ENCODE data around the gene KRT14. TPM values are rescaled to one million over a fixed set of nuclear protein-coding genes. Genes with fewer than 3 reads are reported as not detected.

The KRT14 gene
- total RNA-seq = not detected in 2 replicates

DNA sequence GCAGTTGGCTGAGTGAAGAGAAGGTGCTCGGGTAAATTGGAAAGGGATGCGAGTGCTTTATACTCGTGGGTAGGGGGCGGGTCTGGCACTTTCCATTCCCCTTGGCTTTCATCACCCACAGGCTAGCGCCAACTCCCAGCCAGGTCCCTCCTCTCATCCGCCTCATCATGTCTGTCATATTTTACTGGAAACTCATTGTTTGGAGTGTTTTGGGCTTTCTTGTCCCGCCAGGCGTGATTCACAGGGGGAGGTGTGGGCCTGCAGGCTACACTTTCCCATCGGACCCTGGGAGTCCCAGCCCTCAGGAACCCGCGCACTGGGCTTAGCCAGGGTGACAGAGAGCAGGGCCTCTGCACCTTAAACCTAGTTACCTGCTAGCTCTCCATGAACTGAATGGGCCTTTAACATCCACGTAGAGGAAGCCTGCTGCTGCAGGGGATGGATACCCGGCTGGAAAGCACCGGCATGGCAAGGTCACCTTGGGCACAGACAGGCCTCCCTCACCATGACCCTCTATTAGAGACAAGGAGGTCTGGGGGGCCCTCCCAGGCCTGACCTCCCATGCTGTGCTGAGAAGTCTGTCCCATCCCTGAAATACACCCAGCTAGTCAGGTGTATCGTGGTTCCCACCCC lies at the start of gene KRT14:
TSS of gene KRT14 (minus strand) at position 33 of the 633 bp plus-strand sequence. CDS start 61 bp downstream, outside the sequence.

DNA sequence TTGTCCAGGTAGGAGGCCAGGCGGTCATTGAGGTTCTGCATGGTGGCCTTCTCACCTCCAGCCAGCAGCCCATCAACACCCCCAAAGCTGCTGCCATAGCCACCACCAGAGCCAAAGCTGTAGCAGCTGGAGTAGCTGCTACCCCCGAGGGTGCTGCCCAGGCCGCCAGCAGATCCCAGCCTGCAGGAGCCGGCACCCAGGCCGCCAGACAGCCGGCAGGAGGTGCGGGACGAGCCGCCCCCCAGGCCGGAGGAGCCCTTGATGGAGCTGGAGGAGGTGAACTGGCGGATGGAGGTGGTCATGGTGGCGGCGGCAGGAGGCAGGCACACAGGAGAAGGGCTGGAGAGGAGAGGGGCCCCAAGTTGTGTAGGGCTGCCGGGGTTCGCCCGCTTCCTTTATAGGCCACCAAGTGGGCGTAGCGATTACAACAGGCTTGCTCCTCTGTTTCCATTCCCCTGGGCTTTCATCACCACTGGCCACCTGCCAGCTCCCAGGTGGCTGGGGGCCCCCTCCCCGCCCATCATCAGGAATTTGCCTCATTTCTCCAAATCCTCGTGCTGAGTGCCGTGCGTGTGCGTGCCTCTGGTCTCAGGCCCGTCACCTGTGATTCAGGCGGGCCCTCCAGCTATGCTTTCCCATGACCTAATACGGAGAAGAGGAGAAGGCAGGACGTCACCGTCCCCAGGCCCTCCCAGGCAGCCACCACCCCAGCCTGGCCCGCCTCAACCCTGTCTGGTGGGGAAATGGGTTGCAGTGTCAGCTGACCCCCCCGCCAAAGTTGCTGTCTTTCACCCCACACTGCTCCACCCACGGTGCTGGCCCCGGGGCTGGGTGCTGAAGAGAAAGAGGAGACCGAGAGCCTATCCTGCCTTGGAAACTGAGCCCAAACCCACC lies 37.8 kb upstream of the KRT14 start, which contains the start of gene KRT17:
TSS of gene KRT17 (minus strand) at position 368 of the 894 bp plus-strand sequence. CDS start at position 302, 66 bp downstream.

DNA sequence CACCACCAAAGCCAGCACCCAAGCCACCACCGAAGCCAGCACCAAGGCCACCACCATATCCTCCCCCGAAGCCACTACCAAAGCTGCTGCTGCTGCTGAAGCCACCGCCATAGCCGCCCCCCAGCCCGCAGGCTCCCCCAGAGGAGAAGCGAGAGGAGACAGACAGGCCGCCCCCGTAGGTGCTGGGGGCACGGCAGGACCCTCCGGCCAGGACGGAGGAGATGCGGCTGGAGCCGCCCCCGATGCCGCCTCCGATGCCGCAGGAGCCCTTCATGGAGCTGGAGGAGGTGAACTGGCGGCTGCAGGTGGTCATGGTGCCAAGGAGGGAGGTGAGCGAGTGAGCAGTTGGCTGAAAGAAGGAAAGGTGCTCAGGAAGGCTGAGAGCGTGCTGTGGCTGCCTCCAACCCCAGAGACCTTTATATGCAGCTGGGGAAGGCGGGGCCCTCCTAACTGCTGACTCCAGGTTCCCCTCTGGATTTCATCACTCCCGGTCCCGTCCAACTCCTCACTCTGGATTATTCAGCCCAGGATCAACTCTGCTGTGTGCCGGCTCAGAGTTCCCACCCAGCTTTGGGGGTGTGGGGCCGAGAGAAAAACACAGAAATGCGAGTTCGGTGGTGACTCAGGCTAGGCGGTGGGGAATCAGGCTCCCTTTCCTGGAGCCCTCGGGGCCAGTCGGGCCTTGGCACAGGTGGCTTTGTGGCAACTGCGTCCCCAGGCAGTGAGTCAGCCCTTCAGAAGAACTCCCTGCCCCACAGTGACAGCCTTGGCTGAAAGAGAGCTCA lies 25.9 kb upstream of the KRT14 start, which contains the start of gene KRT16:
TSS of gene KRT16 (minus strand) at position 392 of the 785 bp plus-strand sequence. CDS start at position 313, 79 bp downstream.

DNA sequence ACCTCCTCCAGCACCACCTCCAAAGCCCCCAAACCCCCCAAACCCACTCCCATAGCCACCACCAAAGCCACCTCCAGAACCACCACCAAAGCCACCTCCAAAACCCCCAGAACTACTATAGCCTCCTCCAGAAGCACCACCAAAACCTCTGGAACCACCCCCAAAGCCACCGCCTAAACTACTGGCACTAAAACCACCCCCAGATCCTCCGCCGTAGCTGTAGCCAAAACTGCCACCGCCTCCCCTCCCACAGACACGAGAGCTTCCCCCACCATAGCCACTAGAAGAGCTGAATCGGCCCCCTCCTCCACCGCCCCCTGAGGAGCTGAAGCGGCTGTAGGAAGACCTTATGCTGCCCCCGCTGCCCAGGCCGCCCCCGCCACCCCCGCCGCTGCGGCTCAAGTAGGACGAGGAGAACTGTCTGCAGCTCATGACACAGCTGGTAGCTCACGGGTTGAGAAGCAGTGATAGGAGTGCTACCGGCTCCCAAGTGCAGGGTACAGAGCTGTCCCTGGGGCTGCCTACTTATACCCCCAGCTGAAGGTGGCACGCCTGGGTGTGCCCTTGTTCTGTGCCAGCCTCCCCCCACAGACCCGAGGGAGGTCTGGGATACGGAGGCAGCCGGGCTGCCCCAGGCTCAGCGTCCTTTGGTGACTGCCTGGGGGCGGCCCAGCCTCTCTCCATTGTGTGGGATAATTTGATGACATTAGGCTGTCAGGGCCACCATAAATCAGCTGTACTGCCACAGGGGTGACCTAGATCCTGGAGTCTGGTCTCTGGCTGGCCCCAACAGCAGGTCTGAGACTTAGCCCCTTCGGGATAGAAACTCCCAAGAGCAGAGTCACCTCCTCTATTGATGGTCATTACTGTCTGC lies 14.9 kb downstream of the KRT14 start, which contains the start of gene KRT9:
TSS of gene KRT9 (minus strand) at position 499 of the 874 bp plus-strand sequence. CDS start at position 432, 67 bp downstream.

Other genes with a start within 250 kb of the KRT14 start
- not detected in 2 replicates for gene KRT33A, start 236.1 kb downstream of the KRT14 start, total RNA-seq
- gene KRT33B, start 217.1 kb downstream of the KRT14 start, total RNA-seq = not detected in 2 replicates
- gene KRT34, start 204.6 kb downstream of the KRT14 start, total RNA-seq = 0.91 TPM in 1 of 2 replicates, not detected in the other
- not detected in 2 replicates for gene KRT31, start 189.3 kb downstream of the KRT14 start, total RNA-seq
- not detected in 2 replicates for gene KRT37, start 162.3 kb downstream of the KRT14 start, total RNA-seq
- gene KRT38, start 145.9 kb downstream of the KRT14 start, total RNA-seq = not detected in 2 replicates
- gene KRT32, start 119.5 kb downstream of the KRT14 start, total RNA-seq = not detected in 2 replicates
- gene KRT35, start 105.7 kb downstream of the KRT14 start, total RNA-seq = not detected in 2 replicates
- gene KRT36, start 97.0 kb downstream of the KRT14 start, total RNA-seq = not detected in 2 replicates
- gene KRT13, start 81.3 kb downstream of the KRT14 start, total RNA-seq = not detected in 2 replicates
- 0.65 and 1.1 TPM in 2 replicates for gene KRT15, start 68.0 kb downstream of the KRT14 start, total RNA-seq
- 23.1 and 78.7 TPM in 2 replicates for gene KRT19, start 58.6 kb downstream of the KRT14 start, total RNA-seq
- not detected in 2 replicates for gene KRT9, start 14.8 kb downstream of the KRT14 start, total RNA-seq
- 0.30 TPM in 1 of 2 replicates, not detected in the other for gene KRT16, start 25.9 kb upstream of the KRT14 start, total RNA-seq
- 0.32 and 0.61 TPM in 2 replicates for gene KRT17, start 37.7 kb upstream of the KRT14 start, total RNA-seq
- gene EIF1, start 102.0 kb upstream of the KRT14 start, total RNA-seq = 93.2 and 112 TPM in 2 replicates
- gene GAST, start 125.4 kb upstream of the KRT14 start, total RNA-seq = not detected in 2 replicates
- gene HAP1, start 147.7 kb upstream of the KRT14 start, total RNA-seq = under 0.01 and 0.30 TPM in 2 replicates
- 61.2 and 114 TPM in 2 replicates for gene JUP, start 199.8 kb upstream of the KRT14 start, total RNA-seq
- gene P3H4, start 225.1 kb upstream of the KRT14 start, total RNA-seq = 56.1 and 100 TPM in 2 replicates
- 101 and 164 TPM in 2 replicates for gene FKBP10, start 226.1 kb upstream of the KRT14 start, total RNA-seq
- gene NT5C3B, start 249.3 kb upstream of the KRT14 start, total RNA-seq = 66.4 and 85.4 TPM in 2 replicates